NCI-H345 treated with DMSO at 0.1 percent for 48 hours (cell line): Measurements from ENCODE around the gene ZNF662.

Experiments
- DNase-seq: peaks from one replicate; lab custom pipeline; 2025; ENCODE audit not compliant: unreplicated experiment; lab: John Stamatoyannopoulos, UW

The ZNF662 gene

DNA sequence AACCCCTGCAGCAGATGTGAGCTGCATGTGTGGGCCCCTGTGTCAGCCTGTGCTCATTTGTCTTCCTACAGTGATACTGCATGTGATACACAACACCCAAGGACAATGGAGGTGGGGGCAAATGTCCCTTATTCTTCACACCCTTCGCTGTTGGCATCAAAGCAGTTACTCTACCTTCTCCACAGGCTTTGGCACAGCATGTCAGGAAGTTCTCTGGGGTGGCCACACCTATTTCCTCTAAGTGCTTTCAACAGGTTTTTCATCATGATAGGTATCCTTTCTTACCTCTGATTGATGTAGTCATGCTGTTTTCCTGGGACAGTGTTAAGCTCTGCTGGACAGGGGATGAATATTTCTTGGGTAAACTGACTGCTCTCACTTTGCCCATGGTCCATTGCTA, 29.5 kb downstream of the ZNF662 start:
- no peak for DNase-seq

DNA sequence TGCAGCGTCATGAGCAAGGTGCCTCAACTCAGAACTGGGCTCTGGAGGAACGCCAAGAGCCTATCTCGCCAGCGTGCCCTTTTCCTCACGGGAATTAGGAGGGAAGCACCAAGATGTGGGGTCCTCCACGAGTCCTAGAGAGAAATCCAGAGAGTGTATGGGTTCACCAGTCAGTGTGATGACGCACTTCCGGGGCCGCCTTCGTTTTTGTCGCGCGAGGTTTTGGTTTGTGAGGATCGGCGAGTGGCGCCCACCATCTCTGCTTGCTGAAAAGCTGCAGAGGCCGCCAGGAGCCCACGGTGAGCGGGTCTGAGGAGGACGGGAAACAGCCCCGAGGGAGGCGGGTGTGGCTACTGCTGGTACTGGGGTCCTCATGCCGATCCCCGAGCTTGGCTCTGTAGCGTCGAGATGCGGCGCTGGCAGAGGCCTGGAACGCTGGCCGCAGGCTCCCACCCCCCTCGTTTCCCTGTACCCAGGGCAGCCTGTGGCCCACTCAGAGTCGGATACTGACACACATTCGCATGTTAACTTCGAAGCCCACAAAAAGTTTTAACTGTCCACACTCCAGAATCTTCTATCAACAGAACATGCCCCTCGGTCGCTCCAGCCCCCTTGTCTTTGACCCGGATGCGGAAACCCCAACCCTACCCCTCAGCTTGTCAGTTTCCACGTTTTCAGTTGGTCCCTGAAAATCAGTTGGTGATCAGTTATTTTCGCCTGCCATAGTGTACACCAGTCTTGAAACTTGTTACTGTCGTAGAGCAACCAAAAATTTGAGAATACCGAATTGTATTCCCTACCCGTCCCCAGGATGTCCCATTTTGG, 30.4 kb downstream of the ZNF662 start:
- no peak for DNase-seq

- no peak for DNase-seq
These were observed 31.4 kb downstream of the ZNF662 start for GRCh38 chr3:42937334-42937733.

DNA sequence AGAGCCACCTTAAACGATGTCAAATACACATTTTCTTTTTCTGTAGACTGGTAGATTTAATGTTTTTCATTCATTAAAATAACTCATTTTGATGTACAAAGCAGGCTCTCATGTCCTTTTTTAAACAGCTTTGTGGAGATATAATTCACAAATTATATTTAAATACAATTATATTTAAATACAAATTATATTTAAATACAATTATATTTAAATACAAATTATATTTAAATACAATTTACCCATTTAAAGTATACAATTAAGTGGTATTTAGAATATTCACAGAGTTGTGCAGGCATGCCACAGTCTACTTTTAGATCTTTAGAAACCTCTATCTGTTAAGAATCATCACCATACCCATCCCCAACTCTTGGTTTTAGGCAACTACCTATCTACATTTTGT, 36.8 kb downstream of the ZNF662 start:
- DNase-seq, result no peak

- DNase-seq, result no peak
These were observed 40.1 kb downstream of the ZNF662 start for GRCh38 chr3:42946050-42946449.

- DNase-seq, result no peak
These were observed 51.6 kb downstream of the ZNF662 start for GRCh38 chr3:42957573-42957972.

DNA sequence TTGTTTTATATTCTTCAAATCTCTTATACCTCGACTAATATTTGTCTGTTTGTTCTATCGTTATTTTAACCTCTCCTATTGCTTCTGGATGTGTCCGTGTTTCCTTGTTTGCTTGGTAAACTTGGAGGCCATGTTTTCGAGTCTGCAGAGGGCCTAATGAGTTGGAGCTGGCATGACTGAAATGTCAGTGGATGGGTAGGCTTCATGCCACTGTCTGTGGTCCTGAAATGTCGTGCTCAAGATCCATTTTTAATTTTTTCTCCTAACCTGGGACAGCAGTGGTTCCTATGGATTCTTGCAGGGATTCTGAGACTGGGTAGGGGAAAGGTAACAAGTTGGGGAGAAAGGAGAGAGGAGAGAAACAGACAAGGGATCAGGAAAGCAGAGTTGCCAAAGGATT, 54.3 kb downstream of the ZNF662 start:
- DNase-seq, result no peak

DNA sequence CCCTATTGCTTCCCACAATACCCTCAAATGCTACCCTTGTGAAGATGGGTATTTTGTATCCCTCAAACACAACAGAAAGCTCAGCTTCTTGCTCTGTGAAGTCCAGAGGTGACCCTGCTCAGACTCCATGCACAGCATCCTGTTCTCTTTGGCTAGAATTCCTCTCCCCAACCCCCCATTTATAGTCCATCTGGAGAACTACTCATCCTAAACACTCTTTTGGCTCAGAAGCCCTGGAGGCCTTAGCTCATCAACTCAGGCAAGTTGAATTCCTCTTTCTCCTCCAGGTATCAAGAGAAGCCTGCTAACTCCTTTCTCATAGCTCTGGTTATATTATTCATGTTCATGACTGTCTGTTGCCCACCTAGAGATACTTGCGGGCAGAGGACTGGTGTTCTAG, 54.8 kb downstream of the ZNF662 start:
- DNase-seq, result no peak

- DNase-seq, result peak; percentile 7
These were observed 55.7 kb downstream of the ZNF662 start for GRCh38 chr3:42961633-42962032.

- no peak for DNase-seq
These were observed 57.3 kb downstream of the ZNF662 start for GRCh38 chr3:42963269-42963668.

- no peak for DNase-seq
These were observed 58.3 kb downstream of the ZNF662 start for GRCh38 chr3:42964266-42964665.
